ENCODE results near the gene NPHP4. TPM values are rescaled to one million over a fixed set of nuclear protein-coding genes. Genes with fewer than 3 reads are reported as not detected.

NPHP4 gene
- total and polyA plus RNA-seq, 9 of the 15 experiments (the other 6 are each of a cell fraction or from before 2014, with no cell fraction given) = 0.52 to 26.2 (median 6.7) TPM

GRCh38 chr1:5968161-5968736 is 24.0 kb downstream of the NPHP4 start:
- intact Hi-C loops (cut with micrococcal nuclease) = no loop called here
- H3K27me3 ChIP-seq (ENCODE audit: control insufficient read depth in 2 of 2, insufficient read depth in 2 of 2, low read length in 2 of 2) = no peaks in the 10 kb centered on the region
- ChIA-PET POLR2A (interaction anchor here (1.8 kb wide), 1 partner anchor 12 kb away, joined by 5 read pairs; no protein-coding TSS in a partner anchor), CTCF (ENCODE audit: low intra/inter-chr PET ratio) (no interaction called here)
- no peaks in the 10 kb centered on the region for H3K9me3 ChIP-seq (replicated peaks; ENCODE audit: control insufficient read depth, insufficient read depth, low read depth, low read length)
- TF ChIP-seq CBX3 (IDR thresholded peaks at IDR 0.05; ENCODE audit: borderline replicate concordance in 1 of 2, low read length in 2 of 2) (no peak), C11orf30 (IDR thresholded peaks at IDR 0.05; ENCODE audit: low read depth) (no peak), STAT6 (CRISPR knock-in tag; IDR thresholded peaks at IDR 0.05) (no peak), NFIC (IDR thresholded peaks at IDR 0.05) (peak; percentile 35; the same call in 1 of the 2 replicates), ZNF75A (CRISPR knock-in tag; IDR thresholded peaks at IDR 0.05) (no peak)
- no peak overlapping the region for H2AFZ ChIP-seq (ENCODE audit: low read depth, low read length)
- no peak overlapping the region for H3K9ac ChIP-seq (ENCODE audit: insufficient read depth in 1 of 2, low read depth in 2 of 2, low read length in 2 of 2)
- peaks cover 0 to 8% of the 10 kb centered on the region in 2 experiments; a peak in 1 of 5 replicates for H3K4me1 ChIP-seq (replicated peaks in 1 of 2; ENCODE audit: control insufficient read depth in 2 of 2, insufficient read depth in 2 of 2, low read length in 2 of 2)
- H3K79me2 ChIP-seq (ENCODE audit: control insufficient read depth, insufficient read depth, low read length) = no peaks in the 10 kb centered on the region
- H3K9me1 ChIP-seq (ENCODE audit: control insufficient read depth, insufficient read depth, low read length) = peaks cover 4% of the 10 kb centered on the region
- no peak overlapping the region for H3K27ac ChIP-seq (ENCODE audit: extremely low read depth, low read depth, low read length)
- 81% methylated on average over 10 of the region's 11 CpGs for WGBS (ENCODE audit: insufficient coverage, low coverage, missing lambda C conversion rate)
- ATAC-seq (no peak), DNase-seq (ENCODE audit: extremely low read depth in 1 of 4, low spot score in 3 of 4) (no peak), FAIRE-seq (no peak)
- H3K36me3 ChIP-seq (ENCODE audit: control insufficient read depth, insufficient read depth, low read length) = peaks cover 40% of the 10 kb centered on the region; the same call in 2 of the 3 replicates
- H3K4me2 ChIP-seq (ENCODE audit: insufficient read depth, low read length) = no peak overlapping the region
- H3K4me3 ChIP-seq = no peak overlapping the region
- no TSS peak for BruUV-seq (replicated peaks)
- in situ Hi-C loops (cut with MboI) = no loop called here
- no peaks in the 10 kb centered on the region for H4K20me1 ChIP-seq (replicated peaks; ENCODE audit: control insufficient read depth, insufficient read depth, low read length)
